Prostate gland (tissue), 2 donors: ENCODE measurements around the gene NHLRC2. TPM values are rescaled to one million over a fixed set of nuclear protein-coding genes. Genes with fewer than 3 reads are reported as not detected.

Experiments used
- DNase-seq: peaks from one replicate; pipeline ENCODE4 v3.0.0-alpha.2; 2019; ENCODE audit warnings: low spot score
- H3K27ac ChIP-seq, 2 donors: fragments of 200-600 bp; sonication (generic); 2 replicates each; pipeline ENCODE4 v1.5.1; 2017 to 2019
- H3K27me3 ChIP-seq: fragments of 200-600 bp; sonication (generic); replicated peaks from 2 replicates; pipeline ENCODE4 v1.5.1; 2019; ENCODE audit not compliant: insufficient read depth
- H3K36me3 ChIP-seq, 2 donors: fragments of 200-600 bp; sonication (generic); 1 replicate in 1 of 2; 2 replicates in 1 of 2; pipeline versions ENCODE4 v1.5.1 to v1.8.1; 2017 to 2019
- H3K4me1 ChIP-seq: fragments of 200-600 bp; sonication (generic); replicated peaks from 2 replicates; pipeline ENCODE4 v1.5.1; 2019
- H3K4me3 ChIP-seq, 2 donors: fragments of 200-600 bp; sonication (generic); 2 replicates each; pipeline ENCODE4 v1.5.1; 2017 to 2019
- H3K9me3 ChIP-seq: fragments of 200-600 bp; sonication (generic); 2 replicates; pipeline ENCODE4 v1.5.1; 2017
- POLR2A ChIP-seq: fragments of 450-650 bp; IDR thresholded peaks from one replicate; pipeline ENCODE4 v1.6.1; 2016; ENCODE audit warnings: antibody characterized with exemption, mild to moderate bottlenecking
- POLR2AphosphoS5 ChIP-seq: sonication (generic); formaldehyde crosslinking; IDR thresholded peaks from one replicate; pipeline ENCODE4 v1.6.1; 2017; ENCODE audit warnings: antibody characterized with exemption
- WGBS: methylation state at CpG from one replicate; pipeline ENCODE4 v1.1.5; 2018; 5-methylcytosine and 5-hydroxymethylcytosine counted together
- intact Hi-C: fragments of 100-400 bp; cut with DNase I; formaldehyde crosslinking; loops from one replicate; pipeline ENCODE4 v1.14.2; 2022
- total RNA-seq, 2 donors: library from RNA; depleted of rRNA; stranded (reverse); fragments of >200 nt; gene quantifications; one replicate each; pipeline ENCODE4 v1.1.0, GENCODE V29; 2016
- TF ChIP-seq, protein P1 (sequence below), 4 experiments: fragments of 200-600 bp in 2 of 4; fragments of 450-650 bp in 2 of 4; sonication (generic) in 2 of 4; IDR thresholded peaks; 1 replicate in 3 of 4; 2 replicates in 1 of 4; pipeline ENCODE4 v1.5.1; 2016 to 2019; ENCODE audit warnings: antibody characterized with exemption in 4 of 4, mild to moderate bottlenecking in 2 of 4, moderate library complexity in 2 of 4

Gene NHLRC2
- total RNA-seq, 2 donors from 2014 or later: 49.4 to 89.5 TPM

DNA sequence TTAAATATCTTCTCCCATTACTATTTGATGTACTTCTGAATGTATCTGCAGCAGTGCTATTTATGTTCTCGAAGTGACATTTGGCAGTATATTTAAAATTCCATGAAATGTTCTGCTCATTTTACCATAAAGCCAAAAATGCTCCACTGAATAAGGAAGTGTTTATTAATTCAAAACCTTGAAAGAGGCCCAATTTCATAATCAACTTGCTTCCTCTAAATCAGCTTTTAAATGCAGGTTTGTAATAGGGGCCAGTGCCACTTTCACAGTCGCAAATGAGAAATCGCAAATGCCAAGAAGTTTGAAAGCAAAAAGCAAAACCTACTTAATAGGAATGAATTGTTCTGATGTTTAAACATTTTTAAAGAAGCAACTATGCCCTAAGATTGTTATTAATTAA lies 11.4 kb downstream of the NHLRC2 start:
- peaks cover 0 to 3% of the 10 kb centered on the region in 2 donors for H3K36me3 ChIP-seq
- WGBS: 84% methylated on average over 3 of the region's 3 CpGs
- no peaks in the 10 kb centered on the region for H3K4me1 ChIP-seq
- H3K9me3 ChIP-seq: no peaks in the 10 kb centered on the region
- no peak for DNase-seq
- H3K27me3 ChIP-seq: no peaks in the 10 kb centered on the region
- H3K27ac ChIP-seq: no peak overlapping the region
- TF ChIP-seq POLR2A (no peak), POLR2AphosphoS5 (no peak)
- TF ChIP-seq, protein P1, sequence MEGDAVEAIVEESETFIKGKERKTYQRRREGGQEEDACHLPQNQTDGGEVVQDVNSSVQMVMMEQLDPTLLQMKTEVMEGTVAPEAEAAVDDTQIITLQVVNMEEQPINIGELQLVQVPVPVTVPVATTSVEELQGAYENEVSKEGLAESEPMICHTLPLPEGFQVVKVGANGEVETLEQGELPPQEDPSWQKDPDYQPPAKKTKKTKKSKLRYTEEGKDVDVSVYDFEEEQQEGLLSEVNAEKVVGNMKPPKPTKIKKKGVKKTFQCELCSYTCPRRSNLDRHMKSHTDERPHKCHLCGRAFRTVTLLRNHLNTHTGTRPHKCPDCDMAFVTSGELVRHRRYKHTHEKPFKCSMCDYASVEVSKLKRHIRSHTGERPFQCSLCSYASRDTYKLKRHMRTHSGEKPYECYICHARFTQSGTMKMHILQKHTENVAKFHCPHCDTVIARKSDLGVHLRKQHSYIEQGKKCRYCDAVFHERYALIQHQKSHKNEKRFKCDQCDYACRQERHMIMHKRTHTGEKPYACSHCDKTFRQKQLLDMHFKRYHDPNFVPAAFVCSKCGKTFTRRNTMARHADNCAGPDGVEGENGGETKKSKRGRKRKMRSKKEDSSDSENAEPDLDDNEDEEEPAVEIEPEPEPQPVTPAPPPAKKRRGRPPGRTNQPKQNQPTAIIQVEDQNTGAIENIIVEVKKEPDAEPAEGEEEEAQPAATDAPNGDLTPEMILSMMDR (IDR thresholded peaks at IDR 0.05): no peak
- intact Hi-C loops: no loop called here
- H3K4me3 ChIP-seq: no peak overlapping the region

DNA sequence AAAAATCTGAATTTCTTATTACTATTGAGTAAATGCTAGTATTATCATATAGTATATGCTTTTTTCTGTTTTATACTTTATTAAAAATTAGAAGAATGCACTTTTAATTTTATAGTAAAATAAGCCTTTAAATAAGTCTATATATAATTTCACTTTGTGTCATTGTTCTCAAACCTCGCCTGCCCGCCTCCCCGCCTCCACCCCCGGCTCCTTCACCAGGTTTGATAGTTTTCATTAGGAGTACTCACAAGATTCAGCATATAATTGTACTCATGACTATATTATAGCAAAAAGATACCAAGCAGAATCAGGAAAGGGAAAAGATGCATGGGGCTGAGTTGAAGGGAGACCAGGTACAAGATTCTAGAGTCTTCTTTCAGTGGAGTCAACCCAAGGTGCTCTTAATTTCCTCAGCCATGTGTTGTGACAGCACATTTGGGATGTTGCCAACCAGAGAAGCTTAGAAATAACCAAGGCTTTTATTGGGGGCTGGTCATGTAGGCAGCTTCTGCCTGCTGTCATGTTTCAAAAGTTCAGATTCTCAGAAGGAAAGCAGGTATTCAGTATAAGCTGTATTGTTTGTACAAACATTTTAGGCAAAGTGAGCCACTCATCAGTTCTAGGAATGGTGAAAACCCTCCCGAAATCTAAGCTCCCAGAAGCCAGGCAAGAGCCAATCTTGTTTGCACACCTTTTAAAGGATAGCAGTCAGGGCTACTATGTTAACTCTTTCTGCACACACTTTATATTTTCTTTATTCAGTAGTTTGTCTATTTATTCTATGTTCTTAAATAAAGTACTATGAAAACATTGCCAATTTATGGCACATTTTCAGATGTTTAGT lies 12.3 kb downstream of the NHLRC2 start:
- no peaks in the 10 kb centered on the region for H3K27me3 ChIP-seq
- no peak for DNase-seq
- intact Hi-C loops: no loop called here
- H3K27ac ChIP-seq: no peak overlapping the region
- TF ChIP-seq POLR2A: no peak
- TF ChIP-seq, protein P1 (IDR thresholded peaks at IDR 0.05): no peak
- no peak for TF ChIP-seq POLR2AphosphoS5
- no peaks in the 10 kb centered on the region for H3K36me3 ChIP-seq
- no peak overlapping the region for H3K4me3 ChIP-seq
- no peaks in the 10 kb centered on the region for H3K9me3 ChIP-seq
- WGBS: 95% methylated on average over 5 of the region's 5 CpGs
- no peaks in the 10 kb centered on the region for H3K4me1 ChIP-seq

DNA sequence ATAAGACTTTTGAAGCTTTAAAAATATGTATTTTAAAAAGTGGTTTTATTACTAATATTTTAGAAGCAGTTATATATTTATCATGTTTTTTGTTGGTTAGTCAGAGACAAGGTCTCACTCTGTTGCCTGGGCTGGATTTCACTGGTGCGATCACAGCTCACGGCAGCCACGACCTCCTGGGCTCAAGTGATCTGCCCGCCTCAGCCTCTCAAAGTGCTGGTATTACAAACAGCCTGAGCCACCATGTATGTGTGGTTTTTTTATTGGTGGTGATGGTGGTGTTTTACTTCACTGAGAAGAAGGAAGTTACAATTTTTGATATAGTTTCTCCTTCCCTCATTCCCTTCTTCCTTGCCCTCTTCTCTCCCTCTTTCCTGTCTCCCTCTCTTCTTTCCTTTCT lies 13.4 kb downstream of the NHLRC2 start:
- intact Hi-C loops: no loop called here
- H3K4me3 ChIP-seq: no peak overlapping the region
- WGBS: 95% methylated on average over 4 of the region's 4 CpGs
- no peaks in the 10 kb centered on the region for H3K36me3 ChIP-seq
- H3K9me3 ChIP-seq: no peaks in the 10 kb centered on the region
- H3K4me1 ChIP-seq: no peaks in the 10 kb centered on the region
- TF ChIP-seq POLR2A (no peak), POLR2AphosphoS5 (no peak)
- TF ChIP-seq, protein P1 (IDR thresholded peaks at IDR 0.05): no peak
- H3K27me3 ChIP-seq: no peaks in the 10 kb centered on the region
- no peak overlapping the region for H3K27ac ChIP-seq
- no peak for DNase-seq

DNA sequence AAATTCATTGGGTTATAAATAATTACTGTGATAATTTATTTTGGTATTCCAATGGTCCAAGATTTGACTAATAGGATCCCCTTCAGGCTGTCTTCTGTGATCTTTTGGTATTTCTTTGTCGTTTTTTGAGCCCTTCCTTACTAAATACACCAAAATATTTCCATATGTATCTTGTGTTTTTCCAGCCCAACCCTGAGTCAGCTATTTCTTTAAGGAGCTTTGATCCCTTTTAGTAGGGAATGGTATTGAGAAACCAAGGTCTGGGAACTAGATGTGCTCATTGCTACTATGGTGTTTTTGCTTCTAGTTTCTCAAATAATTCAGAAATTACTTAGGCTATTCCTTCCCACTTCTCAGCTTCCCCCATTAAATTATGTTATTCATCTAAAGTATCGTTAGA lies 15.3 kb downstream of the NHLRC2 start:
- WGBS: 89% methylated on average over 2 of the region's 2 CpGs
- intact Hi-C loops: no loop called here

More for the DNA sequence above, 15.3 kb downstream of the NHLRC2 start:
- no peak overlapping the region for H3K27ac ChIP-seq
- no peaks in the 10 kb centered on the region for H3K27me3 ChIP-seq
- TF ChIP-seq POLR2AphosphoS5 (no peak), POLR2A (no peak)
- TF ChIP-seq, protein P1 (IDR thresholded peaks at IDR 0.05): no peak
- H3K4me3 ChIP-seq: no peak overlapping the region
- no peaks in the 10 kb centered on the region for H3K36me3 ChIP-seq
- DNase-seq: no peak
- H3K9me3 ChIP-seq: no peaks in the 10 kb centered on the region
- H3K4me1 ChIP-seq: no peaks in the 10 kb centered on the region
